ENCODE measurements around the gene SLC32A1. TPM values are rescaled to one million over a fixed set of nuclear protein-coding genes. Genes with fewer than 3 reads are reported as not detected.

SLC32A1 gene
- total RNA-seq, 4 donors from 2014 or later: not detected

GRCh38 chr20:38757145-38757775 lies 33.0 kb downstream of the SLC32A1 start:
- Histone ChIP-seq H3K4me1 (no peaks in the 10 kb centered on the region), H3K36me3 (peaks cover 0 to 93% (median 0%) of the 10 kb centered on the region in 3 donors), H3K27ac (no peak overlapping the region), H3K27me3 (no peaks in the 10 kb centered on the region), H3K9me3 (no peaks in the 10 kb centered on the region), H3K4me3 (no peak overlapping the region)
- TF ChIP-seq EP300 (IDR thresholded peaks at IDR 0.05) (no peak), CTCF (IDR thresholded peaks at IDR 0.05) (no peak), POLR2A (IDR thresholded peaks at IDR 0.05) (no peak)
- WGBS, 2 donors: 64 to 75% methylated on average over 7 of the region's 7 CpGs
- no peak for DNase-seq (ENCODE audit: low spot score in 2 of 2)

- DNase-seq (ENCODE audit: low spot score in 2 of 2): no peak
- Histone ChIP-seq H3K27ac (no peak overlapping the region), H3K27me3 (no peaks in the 10 kb centered on the region), H3K4me1 (no peaks in the 10 kb centered on the region), H3K36me3 (peaks cover 0 to 96% (median 0%) of the 10 kb centered on the region in 3 donors), H3K9me3 (no peaks in the 10 kb centered on the region), H3K4me3 (no peak overlapping the region)
- 72 to 89% methylated on average over 6 to 7 of the region's 7 CpGs for WGBS, 2 donors
- TF ChIP-seq CTCF (IDR thresholded peaks at IDR 0.05) (no peak), POLR2A (IDR thresholded peaks at IDR 0.05) (no peak), EP300 (IDR thresholded peaks at IDR 0.05) (no peak)
These were observed 34.8 kb downstream of the SLC32A1 start for GRCh38 chr20:38759106-38759505.

GRCh38 chr20:38760978-38761377 lies 36.7 kb downstream of the SLC32A1 start:
- no peak for TF ChIP-seq POLR2A (IDR thresholded peaks at IDR 0.05)
- no peak for TF ChIP-seq CTCF (IDR thresholded peaks at IDR 0.05)
- DNase-seq (ENCODE audit: low spot score in 2 of 2): no peak
- Histone ChIP-seq H3K27ac (no peak overlapping the region), H3K36me3 (peaks cover 0 to 96% (median 0%) of the 10 kb centered on the region in 3 donors), H3K4me3 (no peak overlapping the region), H3K9me3 (no peaks in the 10 kb centered on the region), H3K4me1 (peaks cover 0 to 6% (median 0%) of the 10 kb centered on the region in 4 donors), H3K27me3 (no peaks in the 10 kb centered on the region)
- 92 to 97% methylated on average over 4 of the region's 4 CpGs for WGBS, 2 donors

- Histone ChIP-seq H3K27ac (no peak overlapping the region), H3K4me1 (peaks cover 0 to 6% (median 0%) of the 10 kb centered on the region in 4 donors), H3K36me3 (peaks cover 0 to 96% (median 0%) of the 10 kb centered on the region in 3 donors), H3K27me3 (no peaks in the 10 kb centered on the region), H3K4me3 (no peak overlapping the region), H3K9me3 (no peaks in the 10 kb centered on the region)
- no peak for DNase-seq (ENCODE audit: low spot score in 2 of 2)
- TF ChIP-seq POLR2A (IDR thresholded peaks at IDR 0.05) (no peak), CTCF (IDR thresholded peaks at IDR 0.05) (no peak), EP300 (IDR thresholded peaks at IDR 0.05) (no peak)
These were observed 37.9 kb downstream of the SLC32A1 start for GRCh38 chr20:38762174-38762573.

GRCh38 chr20:38763616-38764015 lies 39.3 kb downstream of the SLC32A1 start:
- TF ChIP-seq POLR2A (IDR thresholded peaks at IDR 0.05): no peak
- no peak for TF ChIP-seq EP300 (IDR thresholded peaks at IDR 0.05)
- TF ChIP-seq CTCF (IDR thresholded peaks at IDR 0.05): no peak
- Histone ChIP-seq H3K4me1 (peaks cover 0 to 6% (median 0%) of the 10 kb centered on the region in 4 donors), H3K36me3 (peaks cover 3 to 98% (median 5%) of the 10 kb centered on the region in 3 donors), H3K9me3 (no peaks in the 10 kb centered on the region), H3K27me3 (no peaks in the 10 kb centered on the region), H3K27ac (no peak overlapping the region), H3K4me3 (no peak overlapping the region)
- DNase-seq (ENCODE audit: low spot score in 2 of 2): no peak
- 79 to 81% methylated on average over 1 of the region's 1 CpG for WGBS, 2 donors

Data from tibial nerve (tissue), 4 donors.